ENCODE measurements around the gene VIL1. TPM values are rescaled to one million over a fixed set of nuclear protein-coding genes. Genes with fewer than 3 reads are reported as not detected.

Gene VIL1
- total and polyA plus RNA-seq, 2 of the 8 experiments (the other 6 are each of a cell fraction or from before 2014, with no cell fraction given), result 6.2 to 7.0 TPM

DNA sequence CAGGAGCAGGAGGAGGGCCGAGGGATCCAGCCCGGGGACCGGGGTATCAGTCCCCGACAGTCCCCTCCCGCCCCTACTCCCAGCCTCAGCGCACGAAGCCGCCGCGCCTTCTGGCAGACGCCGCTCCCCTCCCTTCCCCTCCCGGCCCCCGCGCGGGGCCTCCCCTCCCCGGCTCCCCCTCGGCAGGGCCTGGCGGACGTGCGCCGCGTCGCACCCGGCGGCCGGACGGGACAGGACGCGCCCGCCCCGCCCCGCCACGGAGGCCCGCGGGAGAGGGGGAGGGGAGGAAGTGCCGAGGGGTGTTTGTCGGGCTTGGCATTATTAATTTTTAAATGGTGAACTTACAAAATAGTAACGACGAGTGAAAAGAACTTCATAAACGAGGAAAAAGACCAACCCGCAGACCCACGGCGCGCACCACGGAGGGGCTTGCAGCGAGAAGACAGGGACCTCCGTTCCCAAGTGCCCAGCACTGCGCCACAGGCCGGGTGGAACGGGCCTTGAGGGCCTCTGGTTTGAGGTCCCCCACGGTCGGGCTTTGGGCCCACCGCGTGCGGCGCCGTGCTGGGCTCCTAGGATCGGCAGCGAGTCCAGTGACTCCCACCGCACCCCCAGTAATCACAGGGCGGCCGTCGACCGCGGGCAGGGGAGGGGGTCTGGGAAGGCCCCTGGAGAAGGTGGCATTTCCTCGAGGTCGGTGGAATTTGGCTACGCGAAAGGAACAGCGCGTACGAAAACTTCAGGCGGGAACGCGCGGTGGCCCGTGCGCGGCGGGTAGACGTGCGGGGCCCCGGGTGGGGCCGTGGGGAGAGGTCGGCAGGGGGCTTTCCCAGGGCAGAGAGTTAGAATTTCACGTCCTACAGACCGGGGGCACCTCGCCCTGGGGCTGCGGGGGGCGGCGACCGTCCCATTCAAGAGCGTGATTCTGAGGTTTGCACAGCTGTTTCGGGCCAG is 20.2 kb upstream of the VIL1 start (continued):
- TF ChIP-seq, protein P1, sequence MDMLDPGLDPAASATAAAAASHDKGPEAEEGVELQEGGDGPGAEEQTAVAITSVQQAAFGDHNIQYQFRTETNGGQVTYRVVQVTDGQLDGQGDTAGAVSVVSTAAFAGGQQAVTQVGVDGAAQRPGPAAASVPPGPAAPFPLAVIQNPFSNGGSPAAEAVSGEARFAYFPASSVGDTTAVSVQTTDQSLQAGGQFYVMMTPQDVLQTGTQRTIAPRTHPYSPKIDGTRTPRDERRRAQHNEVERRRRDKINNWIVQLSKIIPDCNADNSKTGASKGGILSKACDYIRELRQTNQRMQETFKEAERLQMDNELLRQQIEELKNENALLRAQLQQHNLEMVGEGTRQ (IDR thresholded peaks at IDR 0.05; ENCODE audit: low read length), result no peak
- peak; percentile 63; the same call in 1 of the 2 replicates for TF ChIP-seq SUZ12 (IDR thresholded peaks at IDR 0.05; ENCODE audit: low read length)
- TF ChIP-seq TBP (IDR thresholded peaks at IDR 0.05; ENCODE audit: low read depth, low read length), result no peak
- peak; percentile 15 for TF ChIP-seq ASH2L (IDR thresholded peaks at IDR 0.05; ENCODE audit: low read length)
- 0 out of 2 replicates have a peak, but pooled peaks have one; percentile 1 for TF ChIP-seq CREB1 (IDR thresholded peaks at IDR 0.05)
